Glomerular endothelial cell (primary cell): ENCODE data around the gene ARL2. TPM values are rescaled to one million over a fixed set of nuclear protein-coding genes. Genes with fewer than 3 reads are reported as not detected.

Experiments used
- DNase-seq: peaks from one replicate; pipeline ENCODE4 v3.0.0-alpha.2; 2011; ENCODE audit warnings: low read depth, low spot score; ENCODE audit errors: extremely low read depth
- total RNA-seq: library from RNA; depleted of rRNA; stranded (reverse); fragments of >200 nt; gene quantifications from 2 replicates; pipeline ENCODE4 v1.2.3, GENCODE V29; 2015

Gene ARL2
- total RNA-seq, 1 donor from 2014 or later = 191 TPM

GRCh38 chr11:65069217-65069616, 55.3 kb downstream of the ARL2 start:
- DNase-seq = no peak

Other genes with a start within 250 kb of the ARL2 start
- 213 and 277 TPM in 2 replicates for gene SF1, start 235.6 kb upstream of the ARL2 start, total RNA-seq
- 39.6 and 49.6 TPM in 2 replicates for gene MAP4K2, start 210.9 kb upstream of the ARL2 start, total RNA-seq
- 22.7 and 26.4 TPM in 2 replicates for gene MEN1, start 203.6 kb upstream of the ARL2 start, total RNA-seq
- 0.44 and 0.64 TPM in 2 replicates for gene CDC42BPG, start 169.5 kb upstream of the ARL2 start, total RNA-seq
- gene EHD1, start 135.5 kb upstream of the ARL2 start, total RNA-seq = 142 and 158 TPM in 2 replicates
- 27.6 and 34.5 TPM in 2 replicates for gene ATG2A, start 97.0 kb upstream of the ARL2 start, total RNA-seq
- 27.2 and 47.9 TPM in 2 replicates for gene PPP2R5B, start 89.5 kb upstream of the ARL2 start, total RNA-seq
- not detected in 2 replicates for gene GPHA2, start 78.3 kb upstream of the ARL2 start, total RNA-seq
- gene MAJIN, start 42.1 kb upstream of the ARL2 start, total RNA-seq = 0.68 TPM in 1 of 2 replicates, not detected in the other
- 1.3 and 2.7 TPM in 2 replicates for gene BATF2, start 17.2 kb upstream of the ARL2 start, total RNA-seq
- gene SNX15, start 13.3 kb downstream of the ARL2 start, total RNA-seq = 12.4 and 12.6 TPM in 2 replicates
- gene SAC3D1, start 27.1 kb downstream of the ARL2 start, total RNA-seq = 16.8 and 17.8 TPM in 2 replicates
- gene NAALADL1, start 44.4 kb downstream of the ARL2 start, total RNA-seq = 2.8 and 5.5 TPM in 2 replicates
- gene CDCA5, start 69.9 kb downstream of the ARL2 start, total RNA-seq = 3.7 and 5.1 TPM in 2 replicates
- 34.7 and 49.8 TPM in 2 replicates for gene ZFPL1, start 70.1 kb downstream of the ARL2 start, total RNA-seq
- 318 and 356 TPM in 2 replicates for gene VPS51, start 82.1 kb downstream of the ARL2 start, total RNA-seq
- gene TM7SF2, start 97.7 kb downstream of the ARL2 start, total RNA-seq = 12.8 and 28.2 TPM in 2 replicates
- gene ZNHIT2, start 103.5 kb downstream of the ARL2 start, total RNA-seq = 14.0 and 14.7 TPM in 2 replicates
- 461 and 516 TPM in 2 replicates for gene FAU, start 108.0 kb downstream of the ARL2 start, total RNA-seq
- gene MRPL49, start 108.2 kb downstream of the ARL2 start, total RNA-seq = 49.7 and 57.4 TPM in 2 replicates
- 23.3 and 38.4 TPM in 2 replicates for gene SYVN1, start 120.4 kb downstream of the ARL2 start, total RNA-seq
- gene SPDYC, start 156.1 kb downstream of the ARL2 start, total RNA-seq = not detected in 2 replicates
- gene CAPN1, start 167.8 kb downstream of the ARL2 start, total RNA-seq = 235 and 239 TPM in 2 replicates
- gene POLA2, start 247.8 kb downstream of the ARL2 start, total RNA-seq = 13.8 and 16.1 TPM in 2 replicates